SK-N-SH (cell line): ENCODE measurements around the gene ESRRG. TPM values are rescaled to one million over a fixed set of nuclear protein-coding genes. Genes with fewer than 3 reads are reported as not detected.

ENCODE experiments used
- CTCF ChIA-PET: fragments of 300-600, 350-600 bp; formaldehyde crosslinking; extraction: SDS; loops from one replicate; lab custom pipeline; 2021; lab: Yijun Ruan, JAX
- POLR2A ChIA-PET: fragments of 350-600 bp; sonication (Branson Sonifier 250); formaldehyde crosslinking; extraction: SDS; loops from one replicate; lab custom pipeline; 2020; ENCODE audit warnings: antibody characterized with exemption, inconsistent platforms; lab: Yijun Ruan, JAX
- DNase-seq: peaks from one replicate; pipeline ENCODE4 v3.0.0; 2012
- H2AFZ ChIP-seq: fragments of 200-600 bp; sonication (generic); 2 replicates; pipeline ENCODE4 v1.8.1; 2016; ENCODE audit warnings: antibody characterized with exemption, mild to moderate bottlenecking, low read depth
- H3F3A ChIP-seq: fragments of 200-600 bp; sonication (generic); replicated peaks from 2 replicates; pipeline ENCODE3; 2016; ENCODE audit warnings: antibody characterized with exemption, mild to moderate bottlenecking; ENCODE audit not compliant: insufficient read depth
- H3K27ac ChIP-seq, 2 experiments: fragments of 200-500 bp in 1 of 2; fragments of 200-600 bp in 1 of 2; sonication (Bioruptor generic) in 1 of 2; sonication (generic), shearing (Covaris generic) in 1 of 2; 2 replicates each; pipeline versions ENCODE4 v1.5.1 to v1.6.1; 2014 to 2016; ENCODE audit warnings: low read depth in 2 of 2, inconsistent platforms in 1 of 2, low read length in 1 of 2, mild to moderate bottlenecking in 1 of 2, mixed read lengths in 1 of 2
- H3K27me3 ChIP-seq: fragments of 200-600 bp; sonication (generic), shearing (Covaris generic); 2 replicates; pipeline ENCODE4 v1.6.1; 2016; ENCODE audit warnings: mixed run types; ENCODE audit not compliant: insufficient read depth
- H3K36me3 ChIP-seq, 2 experiments: fragments of 200-500 bp in 1 of 2; fragments of 200-600 bp in 1 of 2; sonication (Bioruptor generic) in 1 of 2; sonication (generic) in 1 of 2; replicated peaks in 1 of 2; 2 replicates each; pipeline versions ENCODE3 to v1.5.1; 2014 to 2016; ENCODE audit warnings: low read length in 1 of 2, mild to moderate bottlenecking in 1 of 2; ENCODE audit not compliant: insufficient read depth in 2 of 2, control insufficient read depth in 1 of 2
- H3K4me1 ChIP-seq, 2 experiments: fragments of 200-500 bp in 1 of 2; fragments of 200-600 bp in 1 of 2; sonication (Bioruptor generic) in 1 of 2; sonication (generic), shearing (Covaris generic) in 1 of 2; 2 replicates each; pipeline versions ENCODE4 v1.5.1 to v1.6.1; 2014 to 2016; ENCODE audit warnings: low read depth in 1 of 2, low read length in 1 of 2, mixed run types in 1 of 2; ENCODE audit not compliant: insufficient read depth in 2 of 2, control insufficient read depth in 1 of 2
- H3K4me2 ChIP-seq: fragments of 200-600 bp; sonication (generic), shearing (Covaris generic); 2 replicates; pipeline ENCODE4 v1.6.1; 2017; ENCODE audit warnings: mixed run types
- H3K4me3 ChIP-seq, 2 experiments: fragments of 200-500 bp in 1 of 2; fragments of 200-600 bp in 1 of 2; sonication (Bioruptor generic) in 1 of 2; sonication (generic), shearing (Covaris generic) in 1 of 2; 2 replicates each; pipeline versions ENCODE4 v1.5.1 to v1.8.1; 2014 to 2016; ENCODE audit warnings: low read depth in 2 of 2, inconsistent platforms in 1 of 2, low read length in 1 of 2, mild to moderate bottlenecking in 1 of 2, mixed read lengths in 1 of 2, moderate library complexity in 1 of 2
- H3K79me2 ChIP-seq: fragments of 200-600 bp; sonication (generic); 2 replicates; pipeline ENCODE4 v1.8.1; 2017; ENCODE audit warnings: mild to moderate bottlenecking; ENCODE audit not compliant: insufficient read depth
- H3K9ac ChIP-seq: fragments of 200-600 bp; sonication (generic); 2 replicates; pipeline ENCODE4 v1.6.1; 2017; ENCODE audit warnings: mixed run types
- H3K9me2 ChIP-seq: fragments of 200-600 bp; sonication (generic); 2 replicates; pipeline ENCODE4 v1.6.1; 2017; ENCODE audit warnings: mixed run types
- H3K9me3 ChIP-seq: fragments of 200-600 bp; sonication (generic); 2 replicates; pipeline ENCODE4 v1.6.1; 2017; ENCODE audit warnings: mixed run types, mild to moderate bottlenecking, moderate library complexity
- H4K20me1 ChIP-seq: fragments of 200-600 bp; sonication (generic); 2 replicates; pipeline ENCODE4 v1.6.1; 2017; ENCODE audit warnings: mild to moderate bottlenecking, mixed run types; ENCODE audit not compliant: insufficient read depth
- ELF1 ChIP-seq: IDR thresholded peaks from 2 replicates; pipeline ENCODE4 v1.4.0; 2012
- EP300 ChIP-seq, 2 experiments: IDR thresholded peaks; 2 replicates each; pipeline versions ENCODE4 v1.4.0 to v1.6.1; 2012; ENCODE audit warnings: borderline replicate concordance in 1 of 2, low read depth in 1 of 2, low read length in 1 of 2
- EZH2phosphoT487 ChIP-seq: fragments of 200-600 bp; sonication (generic); IDR thresholded peaks from 2 replicates; pipeline ENCODE4 v1.6.1; 2017; ENCODE audit warnings: low read depth, mixed run types, mild to moderate bottlenecking, antibody characterized with exemption, moderate library complexity, borderline replicate concordance
- FOXJ3 ChIP-seq: sonication (generic); formaldehyde crosslinking; IDR thresholded peaks from 2 replicates; pipeline ENCODE4 v1.5.1; 2020; ENCODE audit warnings: mild to moderate bottlenecking, missing genetic modification reagents
- FOXM1 ChIP-seq: IDR thresholded peaks from 2 replicates; pipeline ENCODE4 v1.4.0; 2012; ENCODE audit warnings: low read depth, mild to moderate bottlenecking
- NFIC ChIP-seq: IDR thresholded peaks from 2 replicates; pipeline ENCODE4 v1.4.0; 2012; ENCODE audit warnings: borderline replicate concordance
- POLR2AphosphoS5 ChIP-seq: IDR thresholded peaks from 2 replicates; pipeline ENCODE4 v1.6.1; 2012; ENCODE audit warnings: low read depth, low read length
- RCOR1 ChIP-seq: fragments of 150-350 bp; IDR thresholded peaks from 2 replicates; pipeline ENCODE4 v1.6.1; 2017; ENCODE audit warnings: antibody characterized with exemption, low read length
- RFX5 ChIP-seq: IDR thresholded peaks from 2 replicates; pipeline ENCODE4 v1.6.1; 2012; ENCODE audit warnings: mild to moderate bottlenecking, improper control_type of control experiment, low read length
- SMC3 ChIP-seq: IDR thresholded peaks from 2 replicates; pipeline ENCODE4 v1.6.1; 2012; ENCODE audit warnings: low read depth, low read length, improper control_type of control experiment
- TCF12 ChIP-seq: IDR thresholded peaks from 2 replicates; pipeline ENCODE4 v1.4.0; 2012
- WGBS: methylation state at CpG from one replicate; pipeline ENCODE4 v1.1.6; 2017; ENCODE audit warnings: low lambda C conversion rate; 5-methylcytosine and 5-hydroxymethylcytosine counted together
- polyA plus RNA-seq, 3 experiments: library from polyadenylated mRNA; depleted of rRNA; stranded (reverse); fragments of >200 nt; gene quantifications; 2 replicates each; pipeline ENCODE4 v1.2.3, GENCODE V29; 2012
- TF ChIP-seq, protein P1 (sequence below): fragments of 150-350 bp; IDR thresholded peaks from 2 replicates; pipeline ENCODE4 v1.6.1; 2016; ENCODE audit warnings: mild to moderate bottlenecking, low read depth, low read length
- TF ChIP-seq, protein P2 (sequence below): IDR thresholded peaks from 2 replicates; pipeline ENCODE4 v1.4.0; 2012; ENCODE audit warnings: low read depth, borderline replicate concordance
- TF ChIP-seq, protein P3 (sequence below): IDR thresholded peaks from 2 replicates; pipeline ENCODE4 v1.6.1; 2012; ENCODE audit warnings: mild to moderate bottlenecking, low read depth, low read length, moderate library complexity
- TF ChIP-seq, protein P4 (sequence below): IDR thresholded peaks from 2 replicates; pipeline ENCODE4 v1.4.0; 2012; ENCODE audit warnings: low read depth, borderline replicate concordance
- TF ChIP-seq, protein P5 (sequence below): fragments of 200-600 bp; sonication (generic); IDR thresholded peaks from 2 replicates; pipeline ENCODE4 v1.6.1; 2017; ENCODE audit warnings: antibody characterized with exemption, mild to moderate bottlenecking, moderate library complexity

Gene ESRRG
- polyA plus RNA-seq, 1 of the 3 experiments (the other 2 are of a cell fraction): 0.26 TPM

DNA sequence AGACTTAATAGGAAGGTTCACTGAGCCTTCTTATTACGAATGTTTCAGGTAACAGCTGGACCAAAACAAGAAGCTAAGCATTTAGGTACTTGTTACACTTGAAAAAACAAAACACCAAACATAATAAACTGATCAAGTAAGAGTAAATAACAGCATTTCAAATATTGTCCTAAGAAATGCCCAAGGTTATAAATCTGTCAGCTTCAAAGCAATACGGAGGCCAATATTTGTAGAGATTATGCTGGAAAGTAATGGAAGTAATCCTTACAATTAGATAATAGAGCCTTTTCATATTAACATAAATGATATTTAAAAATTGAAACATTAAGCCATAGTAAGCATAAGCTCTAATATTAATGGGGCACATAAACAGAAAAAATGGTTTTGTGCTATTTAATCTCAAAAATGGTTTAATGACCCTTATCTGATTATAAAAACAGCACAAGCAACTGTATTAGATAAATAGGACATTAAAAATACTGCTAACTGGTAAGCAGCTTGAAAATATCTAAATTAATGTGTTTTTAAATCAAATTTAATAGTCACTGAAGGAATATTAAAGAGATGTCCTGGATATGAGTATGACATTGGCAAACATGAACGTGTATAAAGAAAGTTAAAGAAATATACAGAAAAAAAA is 256.9 kb downstream of the ESRRG start:
- Histone ChIP-seq H3K4me3 (no peak overlapping the region), H3K4me2 (no peak overlapping the region), H3K9me3 (no peaks in the 10 kb centered on the region), H3K27ac (peak overlapping the region in 1 of 2 experiments; percentile 55; a peak in 1 of 4 replicates), H3K4me1 (peaks cover 9 to 24% of the 10 kb centered on the region in 2 experiments; a peak in 3 of 4 replicates), H3K9me2 (no peaks in the 10 kb centered on the region), H3K79me2 (no peaks in the 10 kb centered on the region), H3F3A (peaks cover 25% of the 10 kb centered on the region), H3K27me3 (no peaks in the 10 kb centered on the region), H4K20me1 (no peaks in the 10 kb centered on the region), H3K9ac (no peak overlapping the region), H3K36me3 (no peaks in the 10 kb centered on the region), H2AFZ (no peak overlapping the region)
- no peak for DNase-seq
- CTCF ChIA-PET: interaction anchor here (0.6 to 1.0 kb wide), 2 partner anchors 37 to 70 kb away, joined by 3 read pairs; no protein-coding TSS in a partner anchor
- POLR2A ChIA-PET: no interaction called here
- TF ChIP-seq, protein P1, sequence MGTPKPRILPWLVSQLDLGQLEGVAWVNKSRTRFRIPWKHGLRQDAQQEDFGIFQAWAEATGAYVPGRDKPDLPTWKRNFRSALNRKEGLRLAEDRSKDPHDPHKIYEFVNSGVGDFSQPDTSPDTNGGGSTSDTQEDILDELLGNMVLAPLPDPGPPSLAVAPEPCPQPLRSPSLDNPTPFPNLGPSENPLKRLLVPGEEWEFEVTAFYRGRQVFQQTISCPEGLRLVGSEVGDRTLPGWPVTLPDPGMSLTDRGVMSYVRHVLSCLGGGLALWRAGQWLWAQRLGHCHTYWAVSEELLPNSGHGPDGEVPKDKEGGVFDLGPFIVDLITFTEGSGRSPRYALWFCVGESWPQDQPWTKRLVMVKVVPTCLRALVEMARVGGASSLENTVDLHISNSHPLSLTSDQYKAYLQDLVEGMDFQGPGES: no peak
- TF ChIP-seq RFX5 (no peak), EP300 (IDR thresholded peaks at IDR 0.05; ENCODE audit: borderline replicate concordance in 1 of 2, low read depth in 1 of 2, low read length in 1 of 2) (peak in 1 of 2 experiments; percentile 60; a peak in 2 of 4 replicates)
- 80% methylated on average over 3 of the region's 3 CpGs for WGBS

DNA sequence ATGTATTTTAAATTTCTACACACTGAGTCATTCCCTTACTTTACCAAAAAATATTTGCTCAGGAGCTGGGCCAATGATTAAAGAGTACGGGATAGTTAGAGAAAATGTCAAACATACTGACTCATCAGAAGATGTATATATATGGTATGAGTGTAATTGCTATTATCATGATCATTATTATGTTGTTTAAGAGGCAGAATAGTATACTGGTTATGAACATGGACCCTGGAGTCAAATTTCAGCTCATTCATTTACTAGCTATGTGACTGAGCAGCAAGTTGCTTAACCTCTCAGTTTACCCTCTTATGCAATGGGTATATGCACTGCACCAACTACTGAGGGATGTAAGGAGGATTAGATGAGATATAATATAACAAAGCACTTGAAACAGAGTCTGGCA is 258.7 kb downstream of the ESRRG start:
- Histone ChIP-seq H2AFZ (no peak overlapping the region), H3K9ac (no peak overlapping the region), H3K9me2 (no peaks in the 10 kb centered on the region), H3F3A (peaks cover 26% of the 10 kb centered on the region), H3K4me1 (peaks cover 9 to 24% of the 10 kb centered on the region in 2 experiments; a peak in 3 of 4 replicates), H4K20me1 (no peaks in the 10 kb centered on the region), H3K4me2 (0 out of 2 replicates have a peak overlapping the region, but pooled peaks have one; percentile 14), H3K36me3 (no peaks in the 10 kb centered on the region), H3K9me3 (no peaks in the 10 kb centered on the region), H3K79me2 (no peaks in the 10 kb centered on the region), H3K4me3 (no peak overlapping the region), H3K27ac (peak overlapping the region in 1 of 2 experiments; percentile 57; a peak in 2 of 4 replicates), H3K27me3 (no peaks in the 10 kb centered on the region)
- DNase-seq: no peak
- 14% methylated on average over 1 of the region's 1 CpG for WGBS
- CTCF ChIA-PET: interaction anchor here (0.8 to 1.3 kb wide), 3 partner anchors 9 to 145 kb away, joined by 3 to 4 read pairs (median 4); no protein-coding TSS in a partner anchor
- POLR2A ChIA-PET: no interaction called here
- TF ChIP-seq RCOR1 (peak; percentile 61; the same call in 1 of the 2 replicates), NFIC (peak; percentile 74), SMC3 (no peak), FOXJ3 (CRISPR knock-in tag) (no peak), EZH2phosphoT487 (no peak), POLR2AphosphoS5 (peak; percentile 27; the same call in 1 of the 2 replicates), EP300 (IDR thresholded peaks at IDR 0.05; ENCODE audit: borderline replicate concordance in 1 of 2, low read depth in 1 of 2, low read length in 1 of 2) (peak in 1 of 2 experiments; percentile 84; a peak in 2 of 4 replicates), FOXM1 (no peak; the same call in 1 of the 2 replicates), ELF1 (no peak), RFX5 (no peak), TCF12 (peak; percentile 78)
- TF ChIP-seq, protein P2, sequence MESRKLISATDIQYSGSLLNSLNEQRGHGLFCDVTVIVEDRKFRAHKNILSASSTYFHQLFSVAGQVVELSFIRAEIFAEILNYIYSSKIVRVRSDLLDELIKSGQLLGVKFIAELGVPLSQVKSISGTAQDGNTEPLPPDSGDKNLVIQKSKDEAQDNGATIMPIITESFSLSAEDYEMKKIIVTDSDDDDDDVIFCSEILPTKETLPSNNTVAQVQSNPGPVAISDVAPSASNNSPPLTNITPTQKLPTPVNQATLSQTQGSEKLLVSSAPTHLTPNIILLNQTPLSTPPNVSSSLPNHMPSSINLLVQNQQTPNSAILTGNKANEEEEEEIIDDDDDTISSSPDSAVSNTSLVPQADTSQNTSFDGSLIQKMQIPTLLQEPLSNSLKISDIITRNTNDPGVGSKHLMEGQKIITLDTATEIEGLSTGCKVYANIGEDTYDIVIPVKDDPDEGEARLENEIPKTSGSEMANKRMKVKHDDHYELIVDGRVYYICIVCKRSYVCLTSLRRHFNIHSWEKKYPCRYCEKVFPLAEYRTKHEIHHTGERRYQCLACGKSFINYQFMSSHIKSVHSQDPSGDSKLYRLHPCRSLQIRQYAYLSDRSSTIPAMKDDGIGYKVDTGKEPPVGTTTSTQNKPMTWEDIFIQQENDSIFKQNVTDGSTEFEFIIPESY: no peak
- TF ChIP-seq, protein P3, sequence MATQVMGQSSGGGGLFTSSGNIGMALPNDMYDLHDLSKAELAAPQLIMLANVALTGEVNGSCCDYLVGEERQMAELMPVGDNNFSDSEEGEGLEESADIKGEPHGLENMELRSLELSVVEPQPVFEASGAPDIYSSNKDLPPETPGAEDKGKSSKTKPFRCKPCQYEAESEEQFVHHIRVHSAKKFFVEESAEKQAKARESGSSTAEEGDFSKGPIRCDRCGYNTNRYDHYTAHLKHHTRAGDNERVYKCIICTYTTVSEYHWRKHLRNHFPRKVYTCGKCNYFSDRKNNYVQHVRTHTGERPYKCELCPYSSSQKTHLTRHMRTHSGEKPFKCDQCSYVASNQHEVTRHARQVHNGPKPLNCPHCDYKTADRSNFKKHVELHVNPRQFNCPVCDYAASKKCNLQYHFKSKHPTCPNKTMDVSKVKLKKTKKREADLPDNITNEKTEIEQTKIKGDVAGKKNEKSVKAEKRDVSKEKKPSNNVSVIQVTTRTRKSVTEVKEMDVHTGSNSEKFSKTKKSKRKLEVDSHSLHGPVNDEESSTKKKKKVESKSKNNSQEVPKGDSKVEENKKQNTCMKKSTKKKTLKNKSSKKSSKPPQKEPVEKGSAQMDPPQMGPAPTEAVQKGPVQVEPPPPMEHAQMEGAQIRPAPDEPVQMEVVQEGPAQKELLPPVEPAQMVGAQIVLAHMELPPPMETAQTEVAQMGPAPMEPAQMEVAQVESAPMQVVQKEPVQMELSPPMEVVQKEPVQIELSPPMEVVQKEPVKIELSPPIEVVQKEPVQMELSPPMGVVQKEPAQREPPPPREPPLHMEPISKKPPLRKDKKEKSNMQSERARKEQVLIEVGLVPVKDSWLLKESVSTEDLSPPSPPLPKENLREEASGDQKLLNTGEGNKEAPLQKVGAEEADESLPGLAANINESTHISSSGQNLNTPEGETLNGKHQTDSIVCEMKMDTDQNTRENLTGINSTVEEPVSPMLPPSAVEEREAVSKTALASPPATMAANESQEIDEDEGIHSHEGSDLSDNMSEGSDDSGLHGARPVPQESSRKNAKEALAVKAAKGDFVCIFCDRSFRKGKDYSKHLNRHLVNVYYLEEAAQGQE: no peak
- TF ChIP-seq, protein P4, sequence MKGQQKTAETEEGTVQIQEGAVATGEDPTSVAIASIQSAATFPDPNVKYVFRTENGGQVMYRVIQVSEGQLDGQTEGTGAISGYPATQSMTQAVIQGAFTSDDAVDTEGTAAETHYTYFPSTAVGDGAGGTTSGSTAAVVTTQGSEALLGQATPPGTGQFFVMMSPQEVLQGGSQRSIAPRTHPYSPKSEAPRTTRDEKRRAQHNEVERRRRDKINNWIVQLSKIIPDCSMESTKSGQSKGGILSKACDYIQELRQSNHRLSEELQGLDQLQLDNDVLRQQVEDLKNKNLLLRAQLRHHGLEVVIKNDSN: no peak
- TF ChIP-seq, protein P5, sequence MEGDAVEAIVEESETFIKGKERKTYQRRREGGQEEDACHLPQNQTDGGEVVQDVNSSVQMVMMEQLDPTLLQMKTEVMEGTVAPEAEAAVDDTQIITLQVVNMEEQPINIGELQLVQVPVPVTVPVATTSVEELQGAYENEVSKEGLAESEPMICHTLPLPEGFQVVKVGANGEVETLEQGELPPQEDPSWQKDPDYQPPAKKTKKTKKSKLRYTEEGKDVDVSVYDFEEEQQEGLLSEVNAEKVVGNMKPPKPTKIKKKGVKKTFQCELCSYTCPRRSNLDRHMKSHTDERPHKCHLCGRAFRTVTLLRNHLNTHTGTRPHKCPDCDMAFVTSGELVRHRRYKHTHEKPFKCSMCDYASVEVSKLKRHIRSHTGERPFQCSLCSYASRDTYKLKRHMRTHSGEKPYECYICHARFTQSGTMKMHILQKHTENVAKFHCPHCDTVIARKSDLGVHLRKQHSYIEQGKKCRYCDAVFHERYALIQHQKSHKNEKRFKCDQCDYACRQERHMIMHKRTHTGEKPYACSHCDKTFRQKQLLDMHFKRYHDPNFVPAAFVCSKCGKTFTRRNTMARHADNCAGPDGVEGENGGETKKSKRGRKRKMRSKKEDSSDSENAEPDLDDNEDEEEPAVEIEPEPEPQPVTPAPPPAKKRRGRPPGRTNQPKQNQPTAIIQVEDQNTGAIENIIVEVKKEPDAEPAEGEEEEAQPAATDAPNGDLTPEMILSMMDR: no peak
